HEK293 (cell line): ENCODE measurements around the gene TLX3.

Experiments
- GLIS1 ChIP-seq: fragments of 450-650 bp; formaldehyde crosslinking; IDR thresholded peaks from 2 replicates; pipeline ENCODE4 v1.5.1; 2016; ENCODE audit warnings: missing biosample characterization, missing genetic modification characterization
- KLF1 ChIP-seq: fragments of 450-650 bp; formaldehyde crosslinking; IDR thresholded peaks from 2 replicates; pipeline ENCODE4 v1.5.1; 2016; ENCODE audit warnings: missing biosample characterization, missing genetic modification characterization
- OSR2 ChIP-seq: fragments of 450-650 bp; formaldehyde crosslinking; IDR thresholded peaks from 2 replicates; pipeline ENCODE4 v1.5.1; 2016; ENCODE audit warnings: missing biosample characterization, missing genetic modification characterization
- PRDM2 ChIP-seq: fragments of 450-650 bp; formaldehyde crosslinking; IDR thresholded peaks from 2 replicates; pipeline ENCODE4 v1.5.1; 2016; ENCODE audit warnings: missing biosample characterization, missing genetic modification characterization, borderline replicate concordance
- WT1 ChIP-seq: fragments of 450-650 bp; formaldehyde crosslinking; IDR thresholded peaks from 2 replicates; pipeline ENCODE4 v1.5.1; 2016; ENCODE audit warnings: missing biosample characterization, missing genetic modification characterization
- ZBTB8A ChIP-seq: fragments of 450-650 bp; formaldehyde crosslinking; IDR thresholded peaks from 2 replicates; pipeline ENCODE4 v1.5.1; 2016; ENCODE audit warnings: missing biosample characterization, missing genetic modification characterization
- ZFP37 ChIP-seq: fragments of 450-650 bp; formaldehyde crosslinking; IDR thresholded peaks from 2 replicates; pipeline ENCODE4 v1.5.1; 2016; ENCODE audit warnings: missing biosample characterization, missing genetic modification characterization
- ZNF146 ChIP-seq: fragments of 450-650 bp; formaldehyde crosslinking; IDR thresholded peaks from 2 replicates; pipeline ENCODE4 v1.5.1; 2016; ENCODE audit warnings: missing biosample characterization, missing genetic modification characterization
- ZNF214 ChIP-seq: fragments of 450-650 bp; formaldehyde crosslinking; IDR thresholded peaks from 2 replicates; pipeline ENCODE4 v1.5.1; 2017; ENCODE audit warnings: missing biosample characterization, mild to moderate bottlenecking, missing genetic modification characterization, borderline replicate concordance
- ZNF23 ChIP-seq: fragments of 450-650 bp; formaldehyde crosslinking; IDR thresholded peaks from 2 replicates; pipeline ENCODE4 v1.5.1; 2016; ENCODE audit warnings: missing biosample characterization, missing genetic modification characterization, borderline replicate concordance
- ZNF302 ChIP-seq: fragments of 450-650 bp; formaldehyde crosslinking; IDR thresholded peaks from 2 replicates; pipeline ENCODE4 v1.5.1; 2016; ENCODE audit warnings: missing biosample characterization, missing genetic modification characterization, low read depth
- ZNF335 ChIP-seq: fragments of 450-650 bp; formaldehyde crosslinking; conservative IDR thresholded peaks from 2 replicates; pipeline ENCODE4 v1.5.1; 2016; ENCODE audit warnings: missing biosample characterization, missing genetic modification characterization
- ZNF391 ChIP-seq: fragments of 450-650 bp; formaldehyde crosslinking; IDR thresholded peaks from 2 replicates; pipeline ENCODE4 v1.5.1; 2016; ENCODE audit warnings: low read depth, missing biosample characterization, missing genetic modification characterization, borderline replicate concordance
- ZNF510 ChIP-seq: fragments of 450-650 bp; formaldehyde crosslinking; IDR thresholded peaks from 2 replicates; pipeline ENCODE4 v1.5.1; 2018; ENCODE audit warnings: mild to moderate bottlenecking, missing genetic modification characterization, missing biosample characterization; ENCODE audit not compliant: insufficient replicate concordance
- ZNF560 ChIP-seq: fragments of 450-650 bp; formaldehyde crosslinking; IDR thresholded peaks from 2 replicates; pipeline ENCODE4 v1.5.1; 2017; ENCODE audit warnings: missing biosample characterization, missing genetic modification characterization, borderline replicate concordance
- ZNF692 ChIP-seq: fragments of 450-650 bp; formaldehyde crosslinking; IDR thresholded peaks from 2 replicates; pipeline ENCODE4 v1.5.1; 2016; ENCODE audit warnings: missing biosample characterization, missing genetic modification characterization
- ZNF777 ChIP-seq: fragments of 450-650 bp; formaldehyde crosslinking; IDR thresholded peaks from 2 replicates; pipeline ENCODE4 v1.5.1; 2017; ENCODE audit warnings: missing biosample characterization, missing genetic modification characterization, borderline replicate concordance
- ZNF785 ChIP-seq: fragments of 450-650 bp; formaldehyde crosslinking; IDR thresholded peaks from 2 replicates; pipeline ENCODE4 v1.5.1; 2016; ENCODE audit warnings: missing biosample characterization, missing genetic modification characterization
- ZNF830 ChIP-seq: fragments of 450-650 bp; IDR thresholded peaks from 2 replicates; pipeline ENCODE4 v1.5.0; 2018; ENCODE audit warnings: missing biosample characterization, missing genetic modification characterization, low read depth, mild to moderate bottlenecking, moderate library complexity
- ZSCAN16 ChIP-seq: fragments of 450-650 bp; formaldehyde crosslinking; IDR thresholded peaks from 2 replicates; pipeline ENCODE4 v1.5.1; 2016; ENCODE audit warnings: missing biosample characterization, missing genetic modification characterization
- ZSCAN23 ChIP-seq: fragments of 450-650 bp; formaldehyde crosslinking; IDR thresholded peaks from 2 replicates; pipeline ENCODE4 v1.5.1; 2016; ENCODE audit warnings: missing biosample characterization, missing genetic modification characterization
- ZXDB ChIP-seq: fragments of 450-650 bp; formaldehyde crosslinking; IDR thresholded peaks from 2 replicates; pipeline ENCODE4 v1.5.1; 2016; ENCODE audit warnings: missing biosample characterization, missing genetic modification characterization
- TF ChIP-seq, protein P1 (sequence below): fragments of 450-650 bp; formaldehyde crosslinking; IDR thresholded peaks from 2 replicates; pipeline ENCODE4 v1.5.1; 2016; ENCODE audit warnings: missing biosample characterization, missing genetic modification characterization
- TF ChIP-seq, protein P2 (sequence below): fragments of 450-650 bp; formaldehyde crosslinking; IDR thresholded peaks from 2 replicates; pipeline ENCODE4 v1.5.1; 2016; ENCODE audit warnings: missing biosample characterization, missing genetic modification characterization
- TF ChIP-seq, protein P3 (sequence below): fragments of 450-650 bp; formaldehyde crosslinking; conservative IDR thresholded peaks from 2 replicates; pipeline ENCODE4 v1.5.1; 2016; ENCODE audit warnings: low read depth, missing biosample characterization, missing genetic modification characterization

The TLX3 gene

GRCh38 chr5:171309276-171310211, 496 bp downstream of the TLX3 start (continued):
- TF ChIP-seq ZNF692, result peak; percentile 11; the same call in 1 of the 2 replicates
- no peak for TF ChIP-seq ZNF510
- peak; percentile 84 for TF ChIP-seq ZBTB8A
- TF ChIP-seq ZNF302 (tag by site-specific recombination), result no peak
- peak; percentile 63 for TF ChIP-seq ZNF335
- TF ChIP-seq ZNF777 (tag by site-specific recombination), result peak; percentile 88
- TF ChIP-seq ZNF785 (tag by site-specific recombination), result no peak
- TF ChIP-seq, protein P1, sequence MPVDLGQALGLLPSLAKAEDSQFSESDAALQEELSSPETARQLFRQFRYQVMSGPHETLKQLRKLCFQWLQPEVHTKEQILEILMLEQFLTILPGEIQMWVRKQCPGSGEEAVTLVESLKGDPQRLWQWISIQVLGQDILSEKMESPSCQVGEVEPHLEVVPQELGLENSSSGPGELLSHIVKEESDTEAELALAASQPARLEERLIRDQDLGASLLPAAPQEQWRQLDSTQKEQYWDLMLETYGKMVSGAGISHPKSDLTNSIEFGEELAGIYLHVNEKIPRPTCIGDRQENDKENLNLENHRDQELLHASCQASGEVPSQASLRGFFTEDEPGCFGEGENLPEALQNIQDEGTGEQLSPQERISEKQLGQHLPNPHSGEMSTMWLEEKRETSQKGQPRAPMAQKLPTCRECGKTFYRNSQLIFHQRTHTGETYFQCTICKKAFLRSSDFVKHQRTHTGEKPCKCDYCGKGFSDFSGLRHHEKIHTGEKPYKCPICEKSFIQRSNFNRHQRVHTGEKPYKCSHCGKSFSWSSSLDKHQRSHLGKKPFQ (tag by site-specific recombination), result peak; percentile 88
- TF ChIP-seq ZNF391 (tag by site-specific recombination), result no peak
- no peak for TF ChIP-seq WT1
- no peak for TF ChIP-seq ZNF146 (tag by site-specific recombination)
- TF ChIP-seq, protein P2, sequence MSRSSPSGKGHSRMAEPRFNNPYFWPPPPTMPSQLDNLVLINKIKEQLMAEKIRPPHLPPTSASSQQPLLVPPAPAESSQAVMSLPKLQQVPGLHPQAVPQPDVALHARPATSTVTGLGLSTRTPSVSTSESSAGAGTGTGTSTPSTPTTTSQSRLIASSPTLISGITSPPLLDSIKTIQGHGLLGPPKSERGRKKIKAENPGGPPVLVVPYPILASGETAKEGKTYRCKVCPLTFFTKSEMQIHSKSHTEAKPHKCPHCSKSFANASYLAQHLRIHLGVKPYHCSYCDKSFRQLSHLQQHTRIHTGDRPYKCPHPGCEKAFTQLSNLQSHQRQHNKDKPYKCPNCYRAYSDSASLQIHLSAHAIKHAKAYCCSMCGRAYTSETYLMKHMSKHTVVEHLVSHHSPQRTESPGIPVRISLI (tag by site-specific recombination), result no peak
- TF ChIP-seq, protein P3, sequence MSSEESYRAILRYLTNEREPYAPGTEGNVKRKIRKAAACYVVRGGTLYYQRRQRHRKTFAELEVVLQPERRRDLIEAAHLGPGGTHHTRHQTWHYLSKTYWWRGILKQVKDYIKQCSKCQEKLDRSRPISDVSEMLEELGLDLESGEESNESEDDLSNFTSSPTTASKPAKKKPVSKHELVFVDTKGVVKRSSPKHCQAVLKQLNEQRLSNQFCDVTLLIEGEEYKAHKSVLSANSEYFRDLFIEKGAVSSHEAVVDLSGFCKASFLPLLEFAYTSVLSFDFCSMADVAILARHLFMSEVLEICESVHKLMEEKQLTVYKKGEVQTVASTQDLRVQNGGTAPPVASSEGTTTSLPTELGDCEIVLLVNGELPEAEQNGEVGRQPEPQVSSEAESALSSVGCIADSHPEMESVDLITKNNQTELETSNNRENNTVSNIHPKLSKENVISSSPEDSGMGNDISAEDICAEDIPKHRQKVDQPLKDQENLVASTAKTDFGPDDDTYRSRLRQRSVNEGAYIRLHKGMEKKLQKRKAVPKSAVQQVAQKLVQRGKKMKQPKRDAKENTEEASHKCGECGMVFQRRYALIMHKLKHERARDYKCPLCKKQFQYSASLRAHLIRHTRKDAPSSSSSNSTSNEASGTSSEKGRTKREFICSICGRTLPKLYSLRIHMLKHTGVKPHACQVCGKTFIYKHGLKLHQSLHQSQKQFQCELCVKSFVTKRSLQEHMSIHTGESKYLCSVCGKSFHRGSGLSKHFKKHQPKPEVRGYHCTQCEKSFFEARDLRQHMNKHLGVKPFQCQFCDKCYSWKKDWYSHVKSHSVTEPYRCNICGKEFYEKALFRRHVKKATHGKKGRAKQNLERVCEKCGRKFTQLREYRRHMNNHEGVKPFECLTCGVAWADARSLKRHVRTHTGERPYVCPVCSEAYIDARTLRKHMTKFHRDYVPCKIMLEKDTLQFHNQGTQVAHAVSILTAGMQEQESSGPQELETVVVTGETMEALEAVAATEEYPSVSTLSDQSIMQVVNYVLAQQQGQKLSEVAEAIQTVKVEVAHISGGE (tag by site-specific recombination), result peak; percentile 31; the same call in 1 of the 2 replicates
- no peak for TF ChIP-seq ZNF214 (tag by site-specific recombination)
- no peak for TF ChIP-seq ZSCAN23 (tag by site-specific recombination)
- TF ChIP-seq KLF1 (tag by site-specific recombination), result no peak; the same call in 1 of the 2 replicates
- no peak for TF ChIP-seq ZNF560 (tag by site-specific recombination)
- no peak for TF ChIP-seq PRDM2 (tag by site-specific recombination)
- no peak for TF ChIP-seq OSR2
- peak; percentile 52; the same call in 1 of the 2 replicates for TF ChIP-seq ZFP37 (tag by site-specific recombination)
- TF ChIP-seq ZNF830 (tag by site-specific recombination), result no peak
- 0 out of 2 replicates have a peak, but pooled peaks have one; percentile 41 for TF ChIP-seq ZXDB (tag by site-specific recombination)
- TF ChIP-seq ZSCAN16, result no peak
- no peak for TF ChIP-seq ZNF23 (tag by site-specific recombination)
- peak; percentile 97 for TF ChIP-seq GLIS1 (tag by site-specific recombination)
